ENCODE data around the gene CPN2. TPM values are rescaled to one million over a fixed set of nuclear protein-coding genes. Genes with fewer than 3 reads are reported as not detected.

CPN2 gene
- total and polyA plus RNA-seq, 2 donors (not counting 1 experiment from before 2014, with no cell fraction given): not detected

- H3K36me3 ChIP-seq (replicated peaks in 1 of 2; ENCODE audit: control extremely low read depth in 1 of 2, control insufficient read depth in 1 of 2, extremely low read depth in 1 of 2, insufficient read depth in 2 of 2, low read length in 1 of 2): no peaks in the 10 kb centered on the region
- POLR2A ChIA-PET: interaction anchor here (0.5 kb wide), 1 partner anchor 508 kb away, joined by 3 read pairs; no protein-coding TSS in a partner anchor
- TF ChIP-seq CTCF (IDR thresholded peaks at IDR 0.05): no peak
- TF ChIP-seq EZH2 (IDR thresholded peaks at IDR 0.05; ENCODE audit: borderline replicate concordance, insufficient read depth, low read depth, low read length, poor library complexity, severe bottlenecking): no peak
- H3K4me3 ChIP-seq (ENCODE audit: control extremely low read depth in 1 of 5, extremely low read depth in 1 of 5, insufficient read depth in 1 of 5, low read depth in 2 of 5, low read length in 4 of 5): no peak overlapping the region
- Mint-ChIP-seq H3K4me3 (no peak overlapping the region), H3K27me3 (peaks cover 20% of the 10 kb centered on the region), H3K9me3 (ENCODE audit: insufficient read depth) (peaks cover 3% of the 10 kb centered on the region), H3K27ac (no peak overlapping the region), H3K4me1 (peaks cover 19% of the 10 kb centered on the region)
- H3K79me2 ChIP-seq (ENCODE audit: control insufficient read depth, insufficient read depth, low read length): no peaks in the 10 kb centered on the region
- no peak overlapping the region for H2AFZ ChIP-seq (ENCODE audit: insufficient read depth, low read depth, low read length, poor library complexity, severe bottlenecking)
- CTCF ChIA-PET: interaction anchor here (1.0 to 2.7 kb wide), 3 partner anchors 11 to 628 kb away, joined by 3 to 12 read pairs (median 3); no protein-coding TSS in a partner anchor
- peaks cover 0 to 27% (median 3%) of the 10 kb centered on the region in 3 donors for H3K9me3 ChIP-seq (ENCODE audit: control extremely low read depth in 1 of 3, control insufficient read depth in 2 of 3, insufficient read depth in 1 of 3, low read length in 2 of 3)
- peaks cover 0 to 21% (median 3%) of the 10 kb centered on the region in 4 experiments for H3K27me3 ChIP-seq (replicated peaks in 1 of 4; ENCODE audit: control extremely low read depth in 1 of 4, control insufficient read depth in 3 of 4, insufficient read depth in 4 of 4, low read length in 3 of 4)
- no peak overlapping the region for H3K27ac ChIP-seq (ENCODE audit: low read length in 2 of 2)
- WGBS (ENCODE audit: insufficient coverage): 87% methylated on average over 2 of the region's 2 CpGs
- H3K4me2 ChIP-seq (replicated peaks; ENCODE audit: low read depth, low read length, poor library complexity, severe bottlenecking): peak overlapping the region; percentile 28
- DNase-seq (no peak), ATAC-seq (ENCODE audit: low read depth) (no peak)
- H3K9ac ChIP-seq (ENCODE audit: low read length): no peak overlapping the region
- H3K4me1 ChIP-seq (ENCODE audit: control insufficient read depth in 2 of 2, insufficient read depth in 2 of 2, low read length in 2 of 2): peaks cover 19 to 27% of the 10 kb centered on the region in 2 donors
- no peaks in the 10 kb centered on the region for H4K20me1 ChIP-seq (ENCODE audit: control insufficient read depth, insufficient read depth, low read length, poor library complexity, severe bottlenecking)
- intact Hi-C loops (cut with micrococcal nuclease): no loop called here
Observed at GRCh38 chr3:194293546-194294198, 57.5 kb downstream of the CPN2 start.

- intact Hi-C loops (cut with micrococcal nuclease): no loop called here
- H3K4me1 Mint-ChIP-seq: peaks cover 15% of the 10 kb centered on the region
- Histone ChIP-seq H3K9me3 (ENCODE audit: control extremely low read depth in 1 of 3, control insufficient read depth in 2 of 3, insufficient read depth in 1 of 3, low read length in 2 of 3) (peaks cover 0 to 25% (median 3%) of the 10 kb centered on the region in 3 donors), H3K9ac (ENCODE audit: low read length) (no peak overlapping the region), H3K79me2 (ENCODE audit: control insufficient read depth, insufficient read depth, low read length) (no peaks in the 10 kb centered on the region), H3K36me3 (replicated peaks in 1 of 2; ENCODE audit: control extremely low read depth in 1 of 2, control insufficient read depth in 1 of 2, extremely low read depth in 1 of 2, insufficient read depth in 2 of 2, low read length in 1 of 2) (no peaks in the 10 kb centered on the region), H3K27ac (ENCODE audit: low read length in 2 of 2) (no peak overlapping the region), H2AFZ (ENCODE audit: insufficient read depth, low read depth, low read length, poor library complexity, severe bottlenecking) (no peak overlapping the region), H4K20me1 (ENCODE audit: control insufficient read depth, insufficient read depth, low read length, poor library complexity, severe bottlenecking) (no peaks in the 10 kb centered on the region), H3K4me3 (ENCODE audit: control extremely low read depth in 1 of 5, extremely low read depth in 1 of 5, insufficient read depth in 1 of 5, low read depth in 2 of 5, low read length in 4 of 5) (no peak overlapping the region), H3K4me1 (ENCODE audit: control insufficient read depth in 2 of 2, insufficient read depth in 2 of 2, low read length in 2 of 2) (peaks cover 16 to 22% of the 10 kb centered on the region in 2 donors), H3K27me3 (replicated peaks in 1 of 4; ENCODE audit: control extremely low read depth in 1 of 4, control insufficient read depth in 3 of 4, insufficient read depth in 4 of 4, low read length in 3 of 4) (peaks cover 0 to 19% (median 7%) of the 10 kb centered on the region in 4 experiments), H3K4me2 (replicated peaks; ENCODE audit: low read depth, low read length, poor library complexity, severe bottlenecking) (no peak overlapping the region)
- TF ChIP-seq EZH2 (IDR thresholded peaks at IDR 0.05; ENCODE audit: borderline replicate concordance, insufficient read depth, low read depth, low read length, poor library complexity, severe bottlenecking): no peak
- no peak for TF ChIP-seq CTCF (IDR thresholded peaks at IDR 0.05)
- no peak overlapping the region for H3K27ac Mint-ChIP-seq
- DNase-seq (no peak), ATAC-seq (ENCODE audit: low read depth) (no peak)
- H3K4me3 Mint-ChIP-seq: no peak overlapping the region
- H3K9me3 Mint-ChIP-seq (ENCODE audit: insufficient read depth): peaks cover 3% of the 10 kb centered on the region
- POLR2A ChIA-PET: no interaction called here
- WGBS (ENCODE audit: insufficient coverage): 94% methylated on average over 3 of the region's 3 CpGs
- CTCF ChIA-PET: no interaction called here
- H3K27me3 Mint-ChIP-seq: peaks cover 30% of the 10 kb centered on the region
Observed at GRCh38 chr3:194292331-194292730, 58.8 kb downstream of the CPN2 start.
